WTC11 (cell line): ENCODE results near the gene SBNO2. TPM values are rescaled to one million over a fixed set of nuclear protein-coding genes. Genes with fewer than 3 reads are reported as not detected.
A peak's percentile ranks its signal among the peaks of the same experiment; 100 is the strongest.

Experiments
- ATF1 ChIP-seq: sonication (generic); formaldehyde crosslinking; IDR thresholded peaks from 2 replicates; pipeline ENCODE4 v1.8.1; 2023; ENCODE audit warnings: mild to moderate bottlenecking, moderate library complexity, missing genetic modification reagents
- CBFB ChIP-seq: sonication (generic); formaldehyde crosslinking; IDR thresholded peaks from 2 replicates; pipeline ENCODE4 v1.8.1; 2022; ENCODE audit warnings: mild to moderate bottlenecking, low read depth, missing genetic modification reagents
- CREB1 ChIP-seq: sonication (generic); formaldehyde crosslinking; IDR thresholded peaks from 2 replicates; pipeline ENCODE4 v1.8.0; 2023; ENCODE audit warnings: mild to moderate bottlenecking, missing genetic modification reagents
- ETV6 ChIP-seq: sonication (generic); formaldehyde crosslinking; IDR thresholded peaks from 2 replicates; pipeline ENCODE4 v1.8.1; 2022; ENCODE audit warnings: mild to moderate bottlenecking, missing genetic modification reagents
- GABPB1 ChIP-seq: sonication (generic); formaldehyde crosslinking; IDR thresholded peaks from 2 replicates; pipeline ENCODE4 v1.8.1; 2023; ENCODE audit warnings: mild to moderate bottlenecking, missing genetic modification reagents
- GTF2I ChIP-seq: fragments of 250-450 bp; sonication (Bioruptor Pico); conservative IDR thresholded peaks from 2 replicates; pipeline ENCODE4 v1.4.0; 2021; ENCODE audit warnings: mild to moderate bottlenecking
- IRF2 ChIP-seq: sonication (generic); formaldehyde crosslinking; IDR thresholded peaks from 2 replicates; pipeline ENCODE4 v1.8.0; 2022; ENCODE audit warnings: low read depth, missing genetic modification reagents, borderline replicate concordance
- OVOL2 ChIP-seq: fragments of 250-450 bp; sonication (Bioruptor Pico); IDR thresholded peaks from 2 replicates; pipeline ENCODE4 v1.9.0; 2021; ENCODE audit warnings: mild to moderate bottlenecking, borderline replicate concordance
- SMAD3 ChIP-seq: sonication (generic); formaldehyde crosslinking; IDR thresholded peaks from 2 replicates; pipeline ENCODE4 v1.8.0; 2022; ENCODE audit warnings: missing genetic modification reagents, mild to moderate bottlenecking, borderline replicate concordance
- SOX15 ChIP-seq: fragments of 250-450 bp; sonication (Bioruptor Pico); IDR thresholded peaks from 2 replicates; pipeline ENCODE4 v1.9.0; 2021; ENCODE audit warnings: mild to moderate bottlenecking
- SP1 ChIP-seq: sonication (generic); formaldehyde crosslinking; conservative IDR thresholded peaks from 2 replicates; pipeline ENCODE4 v1.8.1; 2022; ENCODE audit warnings: missing genetic modification reagents
- TEAD4 ChIP-seq: sonication (generic); formaldehyde crosslinking; IDR thresholded peaks from 2 replicates; pipeline ENCODE4 v1.8.0; 2022; ENCODE audit warnings: mild to moderate bottlenecking, missing genetic modification reagents
- ZNF396 ChIP-seq: fragments of 250-450 bp; sonication (Bioruptor Pico); IDR thresholded peaks from 2 replicates; pipeline ENCODE4 v1.8.0; 2021; ENCODE audit warnings: mild to moderate bottlenecking, moderate library complexity, borderline replicate concordance
- total RNA-seq: library from RNA; stranded (reverse); gene quantifications from 3 replicates; pipeline ENCODE4 v1.2.3, GENCODE V29; 2021
- TF ChIP-seq, protein P1 (sequence below): sonication (generic); formaldehyde crosslinking; IDR thresholded peaks from 2 replicates; pipeline ENCODE4 v1.8.1; 2022; ENCODE audit warnings: missing genetic modification reagents, borderline replicate concordance
- TF ChIP-seq, protein P2 (sequence below): sonication (generic); formaldehyde crosslinking; IDR thresholded peaks from 2 replicates; pipeline ENCODE4 v1.8.1; 2023; ENCODE audit warnings: mild to moderate bottlenecking, missing genetic modification reagents
- TF ChIP-seq, protein P3 (sequence below): sonication (generic); formaldehyde crosslinking; IDR thresholded peaks from 2 replicates; pipeline ENCODE4 v1.8.0; 2022; ENCODE audit warnings: missing genetic modification reagents
- TF ChIP-seq, protein P4 (sequence below): sonication (generic); formaldehyde crosslinking; IDR thresholded peaks from 2 replicates; pipeline ENCODE4 v1.8.1; 2022; ENCODE audit warnings: mild to moderate bottlenecking, missing genetic modification reagents, moderate library complexity, borderline replicate concordance
- TF ChIP-seq, protein P5 (sequence below): sonication (generic); formaldehyde crosslinking; IDR thresholded peaks from 2 replicates; pipeline ENCODE4 v1.8.0; 2022; ENCODE audit warnings: mild to moderate bottlenecking, missing genetic modification reagents
- TF ChIP-seq, protein P6 (sequence below): fragments of 250-450 bp; sonication (Bioruptor Pico); IDR thresholded peaks from 2 replicates; pipeline ENCODE4 v1.8.0; 2021; ENCODE audit warnings: mild to moderate bottlenecking
- TF ChIP-seq, protein P7 (sequence below): sonication (generic); formaldehyde crosslinking; conservative IDR thresholded peaks from 2 replicates; pipeline ENCODE4 v1.8.1; 2022; ENCODE audit warnings: mild to moderate bottlenecking, missing genetic modification reagents
- TF ChIP-seq, protein P8 (sequence below): fragments of 250-450 bp; sonication (Bioruptor Pico); IDR thresholded peaks from 2 replicates; pipeline ENCODE4 v1.9.0; 2021; ENCODE audit warnings: moderate library complexity, mild to moderate bottlenecking, inconsistent platforms, borderline replicate concordance
- TF ChIP-seq, protein P9 (sequence below): sonication (generic); formaldehyde crosslinking; IDR thresholded peaks from 2 replicates; pipeline ENCODE4 v1.8.1; 2023; ENCODE audit warnings: mild to moderate bottlenecking, missing genetic modification reagents
- TF ChIP-seq, protein P10 (sequence below): sonication (generic); formaldehyde crosslinking; IDR thresholded peaks from 2 replicates; pipeline ENCODE4 v1.8.1; 2022; ENCODE audit warnings: mild to moderate bottlenecking, moderate library complexity, missing genetic modification reagents

The SBNO2 gene
- total RNA-seq, 1 experiment from 2014 or later, result 57.3 TPM

DNA sequence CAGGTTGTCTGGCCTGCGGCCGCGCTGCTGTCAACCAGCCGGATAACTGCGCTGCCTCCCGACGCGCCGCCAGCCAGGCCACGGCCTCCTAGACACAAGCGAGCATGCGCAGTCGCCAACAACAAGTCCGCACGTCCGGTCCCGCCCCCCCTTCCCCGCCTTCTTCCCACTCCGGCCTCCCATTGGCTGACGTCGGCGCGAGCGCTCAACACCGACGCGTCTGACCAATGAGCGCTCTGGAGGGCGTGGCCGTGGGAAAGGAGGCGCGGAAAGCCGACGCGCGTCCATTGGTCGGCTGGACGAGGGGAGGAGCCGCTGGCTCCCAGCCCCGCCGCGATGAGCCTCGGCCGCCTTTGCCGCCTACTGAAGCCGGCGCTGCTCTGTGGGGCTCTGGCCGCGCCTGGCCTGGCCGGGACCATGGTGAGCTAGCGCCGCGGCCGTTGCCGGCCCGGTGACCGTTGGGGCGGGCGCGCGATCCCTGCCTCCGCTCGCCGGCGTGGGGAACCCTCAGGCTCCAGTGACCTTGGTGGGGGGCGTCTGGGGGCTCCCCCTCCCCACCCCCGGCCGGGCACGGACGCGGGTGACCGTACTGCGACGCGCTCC lies 70.3 kb downstream of the SBNO2 start, which contains the start of gene GPX4 (continued):
- TF ChIP-seq GTF2I (CRISPR knock-in tag) (no peak), ETV6 (CRISPR knock-in tag) (peak; percentile 71), CBFB (CRISPR knock-in tag) (no peak), SMAD3 (CRISPR knock-in tag) (peak; percentile 22; the same call in 1 of the 2 replicates), GABPB1 (CRISPR knock-in tag) (peak; percentile 12; the same call in 1 of the 2 replicates), SOX15 (no peak), IRF2 (CRISPR knock-in tag) (no peak), OVOL2 (CRISPR knock-in tag) (no peak), SP1 (CRISPR knock-in tag) (peak; percentile 97), CREB1 (CRISPR knock-in tag) (no peak), ZNF396 (CRISPR knock-in tag) (no peak), TEAD4 (no peak), ATF1 (CRISPR knock-in tag) (no peak)
- TF ChIP-seq, protein P1, sequence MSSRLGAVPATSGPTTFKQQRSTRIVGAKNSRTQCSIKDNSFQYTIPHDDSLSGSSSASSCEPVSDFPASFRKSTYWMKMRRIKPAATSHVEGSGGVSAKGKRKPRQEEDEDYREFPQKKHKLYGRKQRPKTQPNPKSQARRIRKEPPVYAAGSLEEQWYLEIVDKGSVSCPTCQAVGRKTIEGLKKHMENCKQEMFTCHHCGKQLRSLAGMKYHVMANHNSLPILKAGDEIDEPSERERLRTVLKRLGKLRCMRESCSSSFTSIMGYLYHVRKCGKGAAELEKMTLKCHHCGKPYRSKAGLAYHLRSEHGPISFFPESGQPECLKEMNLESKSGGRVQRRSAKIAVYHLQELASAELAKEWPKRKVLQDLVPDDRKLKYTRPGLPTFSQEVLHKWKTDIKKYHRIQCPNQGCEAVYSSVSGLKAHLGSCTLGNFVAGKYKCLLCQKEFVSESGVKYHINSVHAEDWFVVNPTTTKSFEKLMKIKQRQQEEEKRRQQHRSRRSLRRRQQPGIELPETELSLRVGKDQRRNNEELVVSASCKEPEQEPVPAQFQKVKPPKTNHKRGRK (CRISPR knock-in tag), result no peak
- TF ChIP-seq, protein P2, sequence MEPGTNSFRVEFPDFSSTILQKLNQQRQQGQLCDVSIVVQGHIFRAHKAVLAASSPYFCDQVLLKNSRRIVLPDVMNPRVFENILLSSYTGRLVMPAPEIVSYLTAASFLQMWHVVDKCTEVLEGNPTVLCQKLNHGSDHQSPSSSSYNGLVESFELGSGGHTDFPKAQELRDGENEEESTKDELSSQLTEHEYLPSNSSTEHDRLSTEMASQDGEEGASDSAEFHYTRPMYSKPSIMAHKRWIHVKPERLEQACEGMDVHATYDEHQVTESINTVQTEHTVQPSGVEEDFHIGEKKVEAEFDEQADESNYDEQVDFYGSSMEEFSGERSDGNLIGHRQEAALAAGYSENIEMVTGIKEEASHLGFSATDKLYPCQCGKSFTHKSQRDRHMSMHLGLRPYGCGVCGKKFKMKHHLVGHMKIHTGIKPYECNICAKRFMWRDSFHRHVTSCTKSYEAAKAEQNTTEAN (CRISPR knock-in tag), result peak; percentile 78; the same call in 1 of the 2 replicates
- TF ChIP-seq, protein P3, sequence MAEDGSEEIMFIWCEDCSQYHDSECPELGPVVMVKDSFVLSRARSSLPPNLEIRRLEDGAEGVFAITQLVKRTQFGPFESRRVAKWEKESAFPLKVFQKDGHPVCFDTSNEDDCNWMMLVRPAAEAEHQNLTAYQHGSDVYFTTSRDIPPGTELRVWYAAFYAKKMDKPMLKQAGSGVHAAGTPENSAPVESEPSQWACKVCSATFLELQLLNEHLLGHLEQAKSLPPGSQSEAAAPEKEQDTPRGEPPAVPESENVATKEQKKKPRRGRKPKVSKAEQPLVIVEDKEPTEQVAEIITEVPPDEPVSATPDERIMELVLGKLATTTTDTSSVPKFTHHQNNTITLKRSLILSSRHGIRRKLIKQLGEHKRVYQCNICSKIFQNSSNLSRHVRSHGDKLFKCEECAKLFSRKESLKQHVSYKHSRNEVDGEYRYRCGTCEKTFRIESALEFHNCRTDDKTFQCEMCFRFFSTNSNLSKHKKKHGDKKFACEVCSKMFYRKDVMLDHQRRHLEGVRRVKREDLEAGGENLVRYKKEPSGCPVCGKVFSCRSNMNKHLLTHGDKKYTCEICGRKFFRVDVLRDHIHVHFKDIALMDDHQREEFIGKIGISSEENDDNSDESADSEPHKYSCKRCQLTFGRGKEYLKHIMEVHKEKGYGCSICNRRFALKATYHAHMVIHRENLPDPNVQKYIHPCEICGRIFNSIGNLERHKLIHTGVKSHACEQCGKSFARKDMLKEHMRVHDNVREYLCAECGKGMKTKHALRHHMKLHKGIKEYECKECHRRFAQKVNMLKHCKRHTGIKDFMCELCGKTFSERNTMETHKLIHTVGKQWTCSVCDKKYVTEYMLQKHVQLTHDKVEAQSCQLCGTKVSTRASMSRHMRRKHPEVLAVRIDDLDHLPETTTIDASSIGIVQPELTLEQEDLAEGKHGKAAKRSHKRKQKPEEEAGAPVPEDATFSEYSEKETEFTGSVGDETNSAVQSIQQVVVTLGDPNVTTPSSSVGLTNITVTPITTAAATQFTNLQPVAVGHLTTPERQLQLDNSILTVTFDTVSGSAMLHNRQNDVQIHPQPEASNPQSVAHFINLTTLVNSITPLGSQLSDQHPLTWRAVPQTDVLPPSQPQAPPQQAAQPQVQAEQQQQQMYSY (CRISPR knock-in tag), result no peak
- TF ChIP-seq, protein P4, sequence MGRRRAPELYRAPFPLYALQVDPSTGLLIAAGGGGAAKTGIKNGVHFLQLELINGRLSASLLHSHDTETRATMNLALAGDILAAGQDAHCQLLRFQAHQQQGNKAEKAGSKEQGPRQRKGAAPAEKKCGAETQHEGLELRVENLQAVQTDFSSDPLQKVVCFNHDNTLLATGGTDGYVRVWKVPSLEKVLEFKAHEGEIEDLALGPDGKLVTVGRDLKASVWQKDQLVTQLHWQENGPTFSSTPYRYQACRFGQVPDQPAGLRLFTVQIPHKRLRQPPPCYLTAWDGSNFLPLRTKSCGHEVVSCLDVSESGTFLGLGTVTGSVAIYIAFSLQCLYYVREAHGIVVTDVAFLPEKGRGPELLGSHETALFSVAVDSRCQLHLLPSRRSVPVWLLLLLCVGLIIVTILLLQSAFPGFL, result no peak
- TF ChIP-seq, protein P5, sequence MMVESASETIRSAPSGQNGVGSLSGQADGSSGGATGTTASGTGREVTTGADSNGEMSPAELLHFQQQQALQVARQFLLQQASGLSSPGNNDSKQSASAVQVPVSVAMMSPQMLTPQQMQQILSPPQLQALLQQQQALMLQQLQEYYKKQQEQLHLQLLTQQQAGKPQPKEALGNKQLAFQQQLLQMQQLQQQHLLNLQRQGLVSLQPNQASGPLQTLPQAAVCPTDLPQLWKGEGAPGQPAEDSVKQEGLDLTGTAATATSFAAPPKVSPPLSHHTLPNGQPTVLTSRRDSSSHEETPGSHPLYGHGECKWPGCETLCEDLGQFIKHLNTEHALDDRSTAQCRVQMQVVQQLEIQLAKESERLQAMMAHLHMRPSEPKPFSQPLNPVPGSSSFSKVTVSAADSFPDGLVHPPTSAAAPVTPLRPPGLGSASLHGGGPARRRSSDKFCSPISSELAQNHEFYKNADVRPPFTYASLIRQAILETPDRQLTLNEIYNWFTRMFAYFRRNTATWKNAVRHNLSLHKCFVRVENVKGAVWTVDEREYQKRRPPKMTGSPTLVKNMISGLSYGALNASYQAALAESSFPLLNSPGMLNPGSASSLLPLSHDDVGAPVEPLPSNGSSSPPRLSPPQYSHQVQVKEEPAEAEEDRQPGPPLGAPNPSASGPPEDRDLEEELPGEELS (CRISPR knock-in tag), result peak; percentile 55; the same call in 1 of the 2 replicates
- TF ChIP-seq, protein P6, sequence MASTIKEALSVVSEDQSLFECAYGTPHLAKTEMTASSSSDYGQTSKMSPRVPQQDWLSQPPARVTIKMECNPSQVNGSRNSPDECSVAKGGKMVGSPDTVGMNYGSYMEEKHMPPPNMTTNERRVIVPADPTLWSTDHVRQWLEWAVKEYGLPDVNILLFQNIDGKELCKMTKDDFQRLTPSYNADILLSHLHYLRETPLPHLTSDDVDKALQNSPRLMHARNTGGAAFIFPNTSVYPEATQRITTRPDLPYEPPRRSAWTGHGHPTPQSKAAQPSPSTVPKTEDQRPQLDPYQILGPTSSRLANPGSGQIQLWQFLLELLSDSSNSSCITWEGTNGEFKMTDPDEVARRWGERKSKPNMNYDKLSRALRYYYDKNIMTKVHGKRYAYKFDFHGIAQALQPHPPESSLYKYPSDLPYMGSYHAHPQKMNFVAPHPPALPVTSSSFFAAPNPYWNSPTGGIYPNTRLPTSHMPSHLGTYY (CRISPR knock-in tag), result 0 out of 2 replicates have a peak, but pooled peaks have one; percentile 55
- TF ChIP-seq, protein P7, sequence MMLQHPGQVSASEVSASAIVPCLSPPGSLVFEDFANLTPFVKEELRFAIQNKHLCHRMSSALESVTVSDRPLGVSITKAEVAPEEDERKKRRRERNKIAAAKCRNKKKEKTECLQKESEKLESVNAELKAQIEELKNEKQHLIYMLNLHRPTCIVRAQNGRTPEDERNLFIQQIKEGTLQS (CRISPR knock-in tag), result no peak
- TF ChIP-seq, protein P8, sequence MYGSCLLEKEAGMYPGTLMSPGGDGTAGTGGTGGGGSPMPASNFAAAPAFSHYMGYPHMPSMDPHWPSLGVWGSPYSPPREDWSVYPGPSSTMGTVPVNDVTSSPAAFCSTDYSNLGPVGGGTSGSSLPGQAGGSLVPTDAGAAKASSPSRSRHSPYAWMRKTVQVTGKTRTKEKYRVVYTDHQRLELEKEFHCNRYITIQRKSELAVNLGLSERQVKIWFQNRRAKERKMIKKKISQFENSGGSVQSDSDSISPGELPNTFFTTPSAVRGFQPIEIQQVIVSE, result no peak
- TF ChIP-seq, protein P9, sequence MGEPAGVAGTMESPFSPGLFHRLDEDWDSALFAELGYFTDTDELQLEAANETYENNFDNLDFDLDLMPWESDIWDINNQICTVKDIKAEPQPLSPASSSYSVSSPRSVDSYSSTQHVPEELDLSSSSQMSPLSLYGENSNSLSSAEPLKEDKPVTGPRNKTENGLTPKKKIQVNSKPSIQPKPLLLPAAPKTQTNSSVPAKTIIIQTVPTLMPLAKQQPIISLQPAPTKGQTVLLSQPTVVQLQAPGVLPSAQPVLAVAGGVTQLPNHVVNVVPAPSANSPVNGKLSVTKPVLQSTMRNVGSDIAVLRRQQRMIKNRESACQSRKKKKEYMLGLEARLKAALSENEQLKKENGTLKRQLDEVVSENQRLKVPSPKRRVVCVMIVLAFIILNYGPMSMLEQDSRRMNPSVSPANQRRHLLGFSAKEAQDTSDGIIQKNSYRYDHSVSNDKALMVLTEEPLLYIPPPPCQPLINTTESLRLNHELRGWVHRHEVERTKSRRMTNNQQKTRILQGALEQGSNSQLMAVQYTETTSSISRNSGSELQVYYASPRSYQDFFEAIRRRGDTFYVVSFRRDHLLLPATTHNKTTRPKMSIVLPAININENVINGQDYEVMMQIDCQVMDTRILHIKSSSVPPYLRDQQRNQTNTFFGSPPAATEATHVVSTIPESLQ (CRISPR knock-in tag), result no peak
- TF ChIP-seq, protein P10, sequence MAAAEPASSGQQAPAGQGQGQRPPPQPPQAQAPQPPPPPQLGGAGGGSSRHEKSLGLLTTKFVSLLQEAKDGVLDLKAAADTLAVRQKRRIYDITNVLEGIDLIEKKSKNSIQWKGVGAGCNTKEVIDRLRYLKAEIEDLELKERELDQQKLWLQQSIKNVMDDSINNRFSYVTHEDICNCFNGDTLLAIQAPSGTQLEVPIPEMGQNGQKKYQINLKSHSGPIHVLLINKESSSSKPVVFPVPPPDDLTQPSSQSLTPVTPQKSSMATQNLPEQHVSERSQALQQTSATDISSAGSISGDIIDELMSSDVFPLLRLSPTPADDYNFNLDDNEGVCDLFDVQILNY (CRISPR knock-in tag), result peak; percentile 90; the same call in 1 of the 2 replicates
